A549 (cell line): ENCODE results near the gene ITGA8. TPM values are rescaled to one million over a fixed set of nuclear protein-coding genes. Genes with fewer than 3 reads are reported as not detected.

Experiments
- ATAC-seq, 2 experiments: fragments of 200-7000 bp in 1 of 2; fragments of >200 bp in 1 of 2; cut with Nextera tagmentation in 1 of 2; cut with Tn5 transposase in 1 of 2; 3 replicates each; pipeline versions ENCODE4 v1.8.0 to v1.9.1; 2018 to 2020; ENCODE audit warnings: mild to moderate bottlenecking in 1 of 2, moderate library complexity in 1 of 2
- CTCF ChIA-PET: fragments of 300-600 bp; sonication (Branson Sonifier 250); formaldehyde crosslinking; extraction: SDS; loops from one replicate; lab custom pipeline; 2021; ENCODE audit warnings: antibody characterized with exemption, inconsistent platforms; lab: Yijun Ruan, JAX
- POLR2A ChIA-PET: fragments of 350-600 bp; formaldehyde crosslinking; extraction: SDS; loops from one replicate; lab custom pipeline; 2021; ENCODE audit warnings: antibody characterized with exemption, inconsistent platforms; lab: Yijun Ruan, JAX
- DNase-seq, 2 experiments: peaks; one replicate each; pipeline versions ENCODE4 v3.0.0 to v3.0.0-alpha.2; 2011 to 2016; ENCODE audit warnings: low read depth in 1 of 2, low spot score in 1 of 2
- FAIRE-seq: peaks from 2 replicates; lab custom pipeline; 2011; peaks lifted over from hg19 to GRCh38; lab: Jason Lieb, UNC
- H3K27ac ChIP-seq, 2 experiments: fragments of >200 bp; sonication (Bioruptor Twin); formaldehyde crosslinking; 3 replicates each; pipeline ENCODE4 v1.5.1; 2016 to 2017
- H3K4me1 ChIP-seq: fragments of >200 bp; sonication (Bioruptor Twin); formaldehyde crosslinking; 3 replicates; pipeline ENCODE4 v1.6.1; 2016
- H3K4me2 ChIP-seq: fragments of >200 bp; sonication (Bioruptor Twin); formaldehyde crosslinking; 3 replicates; pipeline ENCODE4 v1.6.1; 2016
- H3K4me3 ChIP-seq: fragments of >200 bp; sonication (Bioruptor Twin); formaldehyde crosslinking; 3 replicates; pipeline ENCODE4 v1.5.1; 2016
- H3K9me3 ChIP-seq: fragments of >200 bp; sonication (Bioruptor Twin); formaldehyde crosslinking; 3 replicates; pipeline ENCODE4 v1.6.1; 2016
- ATOH8 ChIP-seq: fragments of 250-450 bp; sonication (Bioruptor Pico); IDR thresholded peaks from 2 replicates; pipeline ENCODE4 v1.5.0; 2020; ENCODE audit warnings: low read depth, mild to moderate bottlenecking, moderate library complexity
- BCL3 ChIP-seq: fragments of >200 bp; sonication (Bioruptor Twin); formaldehyde crosslinking; IDR thresholded peaks from 3 replicates; pipeline ENCODE4 v1.6.1; 2016
- CBX2 ChIP-seq: fragments of 200-600 bp; sonication (generic); IDR thresholded peaks from 2 replicates; pipeline ENCODE4 v1.6.1; 2016; ENCODE audit warnings: low read depth, mild to moderate bottlenecking, borderline replicate concordance
- CBX8 ChIP-seq: fragments of 200-600 bp; sonication (generic); IDR thresholded peaks from 2 replicates; pipeline ENCODE4 v1.6.1; 2016
- CEBPB ChIP-seq, 2 experiments: fragments of >200 bp in 1 of 2; sonication (Bioruptor Twin) in 1 of 2; formaldehyde crosslinking in 1 of 2; IDR thresholded peaks; 2 replicates each; pipeline ENCODE4 v1.6.1; 2012 to 2016
- CHD2 ChIP-seq: fragments of 150-350 bp; IDR thresholded peaks from 2 replicates; pipeline ENCODE4 v1.6.1; 2014; ENCODE audit warnings: low read length; ENCODE audit not compliant: partially characterized antibody
- EHF ChIP-seq: fragments of 250-450 bp; sonication (Bioruptor Pico); IDR thresholded peaks from 2 replicates; pipeline ENCODE4 v1.5.0; 2020; ENCODE audit warnings: mild to moderate bottlenecking
- EHMT2 ChIP-seq: fragments of 200-600 bp; sonication (generic); IDR thresholded peaks from 2 replicates; pipeline ENCODE4 v1.6.1; 2016; ENCODE audit warnings: antibody characterized with exemption, low read depth, mild to moderate bottlenecking, moderate library complexity
- ELK1 ChIP-seq: fragments of 150-350 bp; IDR thresholded peaks from 2 replicates; pipeline ENCODE4 v1.6.1; 2014; ENCODE audit warnings: low read depth, mild to moderate bottlenecking, low read length
- FOSL2 ChIP-seq, 2 experiments: fragments of 450-650 bp in 1 of 2; fragments of >200 bp in 1 of 2; sonication (Bioruptor Twin) in 1 of 2; formaldehyde crosslinking; IDR thresholded peaks; 2 replicates each; pipeline versions ENCODE4 v1.5.0 to v1.6.1; 2016 to 2020; ENCODE audit warnings: mild to moderate bottlenecking in 1 of 2, moderate library complexity in 1 of 2
- HMGXB4 ChIP-seq: fragments of 250-450 bp; sonication (Bioruptor Pico); IDR thresholded peaks from 2 replicates; pipeline ENCODE4 v1.5.0; 2021; ENCODE audit warnings: mild to moderate bottlenecking, moderate library complexity, borderline replicate concordance
- HOXA7 ChIP-seq: fragments of 250-450 bp; sonication (Bioruptor Pico); IDR thresholded peaks from 2 replicates; pipeline ENCODE4 v1.5.0; 2020; ENCODE audit warnings: mild to moderate bottlenecking, moderate library complexity
- HOXB5 ChIP-seq: fragments of 250-450 bp; sonication (Bioruptor Pico); IDR thresholded peaks from 2 replicates; pipeline ENCODE4 v1.5.0; 2020; ENCODE audit warnings: mild to moderate bottlenecking, moderate library complexity
- MAZ ChIP-seq: fragments of 150-350 bp; IDR thresholded peaks from 2 replicates; pipeline ENCODE4 v1.6.1; 2014; ENCODE audit warnings: antibody characterized with exemption, low read depth, low read length, borderline replicate concordance
- NPAS2 ChIP-seq: fragments of 250-450 bp; sonication (Bioruptor Pico); IDR thresholded peaks from 2 replicates; pipeline ENCODE4 v1.8.0; 2022; ENCODE audit warnings: mild to moderate bottlenecking, moderate library complexity, borderline replicate concordance
- PHF8 ChIP-seq: fragments of 200-600 bp; sonication (generic); IDR thresholded peaks from 2 replicates; pipeline ENCODE4 v1.6.1; 2016; ENCODE audit warnings: low read depth, mild to moderate bottlenecking, antibody characterized with exemption, moderate library complexity, borderline replicate concordance
- POLR2AphosphoS2 ChIP-seq: conservative IDR thresholded peaks from 2 replicates; pipeline ENCODE4 v1.6.1; 2012; ENCODE audit warnings: low read length, improper control_type of control experiment, inconsistent platforms
- RAD21 ChIP-seq, 2 experiments: fragments of >200 bp in 1 of 2; sonication (Bioruptor Twin) in 1 of 2; formaldehyde crosslinking in 1 of 2; IDR thresholded peaks in 1 of 2; conservative IDR thresholded peaks in 1 of 2; 2 replicates in 1 of 2; 3 replicates in 1 of 2; pipeline ENCODE4 v1.6.1; 2012 to 2018; ENCODE audit warnings: inconsistent platforms in 1 of 2
- TFCP2L1 ChIP-seq: fragments of 250-450 bp; sonication (Bioruptor Pico); IDR thresholded peaks from 2 replicates; pipeline ENCODE4 v1.5.0; 2021; ENCODE audit warnings: mild to moderate bottlenecking
- ZSCAN20 ChIP-seq: fragments of 250-450 bp; sonication (Bioruptor Pico); IDR thresholded peaks from 2 replicates; pipeline ENCODE4 v1.8.0; 2022; ENCODE audit warnings: mild to moderate bottlenecking, moderate library complexity
- whole genome bisulfite sequencing: methylation state at CpG from one replicate; pipeline ENCODE4 v1.1.6; 2017; ENCODE audit errors: missing lambda C conversion rate; 5-methylcytosine and 5-hydroxymethylcytosine counted together
- polyA plus RNA-seq, 4 experiments: library from polyadenylated mRNA; depleted of rRNA in 3 of 4; stranded (reverse); fragments of >200 nt; fragmentation: RNase III in 1 of 4; extraction: RNeasy Plus Mini Kit Qiagen cat#74134 plus additional on column Dnase treatment in 1 of 4; gene quantifications; 2 replicates in 3 of 4; 3 replicates in 1 of 4; pipeline ENCODE4 v1.2.3, GENCODE V29; 2011 to 2017
- TF ChIP-seq, protein P1 (sequence below): fragments of 200-600 bp; sonication (generic); IDR thresholded peaks from 2 replicates; pipeline ENCODE4 v1.6.1; 2016; ENCODE audit warnings: antibody characterized with exemption, mild to moderate bottlenecking, moderate library complexity

Gene ITGA8
- polyA plus RNA-seq, 2 of the 4 experiments (the other 2 are of a cell fraction), result 0.12 TPM; not detected in 1

DNA sequence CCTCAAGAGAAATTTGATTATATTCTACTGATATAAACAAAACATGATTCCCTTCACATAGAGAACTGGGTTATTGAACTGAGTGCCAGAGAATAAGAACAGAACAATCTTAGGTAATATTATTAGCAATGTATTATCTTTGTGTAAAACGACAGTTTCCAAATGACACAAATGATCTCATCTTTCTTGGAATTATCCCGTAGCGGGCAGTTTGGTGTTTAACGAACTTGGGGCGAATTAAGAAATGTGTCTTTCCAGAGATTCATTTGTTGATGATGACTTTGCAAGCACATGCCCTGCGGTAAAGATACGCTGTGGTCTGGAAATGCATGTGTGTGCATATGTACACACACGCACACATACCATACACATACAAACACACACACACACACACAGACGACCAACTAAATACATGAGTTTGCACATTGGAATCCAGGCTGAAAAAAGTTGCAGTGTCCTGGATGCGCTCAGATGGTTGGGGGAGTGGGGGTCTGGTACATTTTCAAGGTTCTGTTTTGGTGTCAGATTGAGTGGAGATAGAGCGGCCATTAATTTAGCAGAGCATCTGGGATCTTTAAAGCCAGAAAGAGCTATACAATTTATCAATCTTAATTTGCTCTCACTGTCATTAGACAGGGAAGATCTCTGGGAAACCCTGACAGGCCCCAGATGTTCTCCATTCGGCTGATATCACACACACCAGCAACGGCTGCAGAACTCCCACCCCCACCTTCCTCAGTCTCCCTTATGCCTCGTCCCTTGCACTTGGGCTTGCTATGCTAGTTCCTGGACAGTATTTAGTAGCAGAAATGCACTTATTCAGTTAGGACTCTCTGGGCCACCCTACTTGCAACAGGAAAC is 236.3 kb downstream of the ITGA8 start:
- ChIA-PET CTCF (interaction anchor here (0.6 kb wide), 1 partner anchor 1634 kb away, joined by 3 read pairs; no protein-coding TSS in a partner anchor), POLR2A (no interaction called here)
- Histone ChIP-seq H3K4me2 (no peak overlapping the region), H3K4me1 (no peaks in the 10 kb centered on the region), H3K27ac (no peak overlapping the region), H3K9me3 (no peaks in the 10 kb centered on the region), H3K4me3 (no peak overlapping the region)
- WGBS, result 58% methylated on average over 14 of the region's 14 CpGs
- FAIRE-seq, result no peak
- TF ChIP-seq MAZ (no peak), TFCP2L1 (CRISPR knock-in tag) (no peak), CEBPB (IDR thresholded peaks at IDR 0.05) (no peak), CHD2 (no peak), FOSL2 (IDR thresholded peaks at IDR 0.05) (no peak), FOSL2 (CRISPR knock-in tag; IDR thresholded peaks at IDR 0.05) (no peak), BCL3 (no peak), HOXA7 (CRISPR knock-in tag) (no peak), HMGXB4 (CRISPR knock-in tag) (no peak), ZSCAN20 (CRISPR knock-in tag) (no peak), EHMT2 (no peak), CBX8 (no peak), POLR2AphosphoS2 (no peak), RAD21 (conservative IDR thresholded peaks at IDR 0.05 in 1 of 2, IDR thresholded peaks at IDR 0.05 in 1 of 2) (no peak), CBX2 (no peak)
- DNase-seq, result no peak
- ATAC-seq, result no peak

- no peak overlapping the region for H3K27ac ChIP-seq
- no peak overlapping the region for H3K4me3 ChIP-seq
- no peak for ATAC-seq
- 1% methylated on average over 2 of the region's 2 CpGs for WGBS
- no peaks in the 10 kb centered on the region for H3K4me1 ChIP-seq
- H3K4me2 ChIP-seq, result no peak overlapping the region
- DNase-seq, result no peak
- H3K9me3 ChIP-seq, result no peaks in the 10 kb centered on the region
- ChIA-PET CTCF (no interaction called here), POLR2A (no interaction called here)
- FAIRE-seq, result no peak
- TF ChIP-seq HOXB5, result no peak
- TF ChIP-seq, protein P1, sequence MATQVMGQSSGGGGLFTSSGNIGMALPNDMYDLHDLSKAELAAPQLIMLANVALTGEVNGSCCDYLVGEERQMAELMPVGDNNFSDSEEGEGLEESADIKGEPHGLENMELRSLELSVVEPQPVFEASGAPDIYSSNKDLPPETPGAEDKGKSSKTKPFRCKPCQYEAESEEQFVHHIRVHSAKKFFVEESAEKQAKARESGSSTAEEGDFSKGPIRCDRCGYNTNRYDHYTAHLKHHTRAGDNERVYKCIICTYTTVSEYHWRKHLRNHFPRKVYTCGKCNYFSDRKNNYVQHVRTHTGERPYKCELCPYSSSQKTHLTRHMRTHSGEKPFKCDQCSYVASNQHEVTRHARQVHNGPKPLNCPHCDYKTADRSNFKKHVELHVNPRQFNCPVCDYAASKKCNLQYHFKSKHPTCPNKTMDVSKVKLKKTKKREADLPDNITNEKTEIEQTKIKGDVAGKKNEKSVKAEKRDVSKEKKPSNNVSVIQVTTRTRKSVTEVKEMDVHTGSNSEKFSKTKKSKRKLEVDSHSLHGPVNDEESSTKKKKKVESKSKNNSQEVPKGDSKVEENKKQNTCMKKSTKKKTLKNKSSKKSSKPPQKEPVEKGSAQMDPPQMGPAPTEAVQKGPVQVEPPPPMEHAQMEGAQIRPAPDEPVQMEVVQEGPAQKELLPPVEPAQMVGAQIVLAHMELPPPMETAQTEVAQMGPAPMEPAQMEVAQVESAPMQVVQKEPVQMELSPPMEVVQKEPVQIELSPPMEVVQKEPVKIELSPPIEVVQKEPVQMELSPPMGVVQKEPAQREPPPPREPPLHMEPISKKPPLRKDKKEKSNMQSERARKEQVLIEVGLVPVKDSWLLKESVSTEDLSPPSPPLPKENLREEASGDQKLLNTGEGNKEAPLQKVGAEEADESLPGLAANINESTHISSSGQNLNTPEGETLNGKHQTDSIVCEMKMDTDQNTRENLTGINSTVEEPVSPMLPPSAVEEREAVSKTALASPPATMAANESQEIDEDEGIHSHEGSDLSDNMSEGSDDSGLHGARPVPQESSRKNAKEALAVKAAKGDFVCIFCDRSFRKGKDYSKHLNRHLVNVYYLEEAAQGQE, result no peak
- TF ChIP-seq NPAS2 (CRISPR knock-in tag), result no peak
- no peak for TF ChIP-seq EHF (CRISPR knock-in tag)
- TF ChIP-seq ATOH8 (CRISPR knock-in tag), result no peak
- no peak for TF ChIP-seq BCL3
- TF ChIP-seq POLR2AphosphoS2, result no peak
- no peak for TF ChIP-seq HMGXB4 (CRISPR knock-in tag)
- TF ChIP-seq ELK1, result no peak
- no peak for TF ChIP-seq PHF8
Measured at GRCh38 chr10:15482156-15482555, 237.6 kb downstream of the ITGA8 start.
